Uterus (tissue), 4 donors: Measurements from ENCODE around the gene CDC42EP4. TPM values are rescaled to one million over a fixed set of nuclear protein-coding genes. Genes with fewer than 3 reads are reported as not detected.

Experiments used
- DNase-seq, 2 donors: peaks; one replicate each; pipeline ENCODE4 v3.0.0-alpha.2; 2019 to 2020
- H3K27ac ChIP-seq, 2 donors: fragments of 200-600 bp; sonication (generic); 1 replicate in 1 of 2; 2 replicates in 1 of 2; pipeline ENCODE4 v1.5.1; 2016 to 2018
- H3K27me3 ChIP-seq, 2 donors: fragments of 200-600 bp; sonication (generic); one replicate each; pipeline ENCODE4 v1.5.1; 2018 to 2019; ENCODE audit warnings: control low read depth in 1 of 2
- H3K36me3 ChIP-seq, 2 donors: fragments of 200-600 bp; sonication (generic); one replicate each; pipeline ENCODE4 v1.5.1; 2019; ENCODE audit warnings: control low read depth in 1 of 2
- H3K4me1 ChIP-seq, 2 donors: fragments of 200-600 bp; sonication (generic); one replicate each; pipeline ENCODE4 v1.5.1; 2018 to 2019; ENCODE audit warnings: control low read depth in 1 of 2
- H3K4me3 ChIP-seq, 2 donors: fragments of 200-600 bp; sonication (generic); 1 replicate in 1 of 2; 2 replicates in 1 of 2; pipeline ENCODE4 v1.5.1; 2018 to 2019; ENCODE audit warnings: mild to moderate bottlenecking in 1 of 2
- H3K9me3 ChIP-seq, 2 donors: fragments of 200-600 bp; sonication (generic); one replicate each; pipeline ENCODE4 v1.5.1; 2019; ENCODE audit warnings: control low read depth in 1 of 2
- POLR2A ChIP-seq, 2 donors: fragments of 450-650 bp; IDR thresholded peaks; one replicate each; pipeline ENCODE4 v1.6.1; 2016; ENCODE audit warnings: antibody characterized with exemption in 2 of 2, mild to moderate bottlenecking in 1 of 2, moderate library complexity in 1 of 2
- intact Hi-C: fragments of 100-400 bp; cut with DNase I; formaldehyde crosslinking; loops from one replicate; pipeline ENCODE4 v1.15.1; 2023; ENCODE audit warnings: low total_unique reads
- total RNA-seq, 4 donors: library from RNA; depleted of rRNA in 3 of 4; stranded (reverse); fragments of >200 nt in 3 of 4; gene quantifications; one replicate each; pipeline versions ENCODE4 v1.1.0 to v1.2.4, GENCODE V29; 2014 to 2023
- TF ChIP-seq, protein P1 (sequence below), 4 experiments: fragments of 200-600 bp in 2 of 4; fragments of 450-650 bp in 2 of 4; sonication (generic) in 2 of 4; IDR thresholded peaks; one replicate each; pipeline ENCODE4 v1.5.1; 2016 to 2019; ENCODE audit warnings: antibody characterized with exemption in 4 of 4, mild to moderate bottlenecking in 2 of 4, moderate library complexity in 1 of 4
- donor health status: DM: yes; HTN: yes; CAD: no.

CDC42EP4 gene
- total RNA-seq, 4 donors from 2014 or later: 26.6 to 131 (median 70.7) TPM

GRCh38 chr17:73234736-73235135 lies 77.1 kb downstream of the CDC42EP4 start:
- intact Hi-C loops: no loop called here
- H3K9me3 ChIP-seq: no peaks in the 10 kb centered on the region
- no peak overlapping the region for H3K27ac ChIP-seq
- no peaks in the 10 kb centered on the region for H3K36me3 ChIP-seq
- no peaks in the 10 kb centered on the region for H3K27me3 ChIP-seq
- no peak for DNase-seq
- H3K4me1 ChIP-seq: no peaks in the 10 kb centered on the region
- TF ChIP-seq POLR2A (IDR thresholded peaks at IDR 0.05): no peak
- TF ChIP-seq, protein P1, sequence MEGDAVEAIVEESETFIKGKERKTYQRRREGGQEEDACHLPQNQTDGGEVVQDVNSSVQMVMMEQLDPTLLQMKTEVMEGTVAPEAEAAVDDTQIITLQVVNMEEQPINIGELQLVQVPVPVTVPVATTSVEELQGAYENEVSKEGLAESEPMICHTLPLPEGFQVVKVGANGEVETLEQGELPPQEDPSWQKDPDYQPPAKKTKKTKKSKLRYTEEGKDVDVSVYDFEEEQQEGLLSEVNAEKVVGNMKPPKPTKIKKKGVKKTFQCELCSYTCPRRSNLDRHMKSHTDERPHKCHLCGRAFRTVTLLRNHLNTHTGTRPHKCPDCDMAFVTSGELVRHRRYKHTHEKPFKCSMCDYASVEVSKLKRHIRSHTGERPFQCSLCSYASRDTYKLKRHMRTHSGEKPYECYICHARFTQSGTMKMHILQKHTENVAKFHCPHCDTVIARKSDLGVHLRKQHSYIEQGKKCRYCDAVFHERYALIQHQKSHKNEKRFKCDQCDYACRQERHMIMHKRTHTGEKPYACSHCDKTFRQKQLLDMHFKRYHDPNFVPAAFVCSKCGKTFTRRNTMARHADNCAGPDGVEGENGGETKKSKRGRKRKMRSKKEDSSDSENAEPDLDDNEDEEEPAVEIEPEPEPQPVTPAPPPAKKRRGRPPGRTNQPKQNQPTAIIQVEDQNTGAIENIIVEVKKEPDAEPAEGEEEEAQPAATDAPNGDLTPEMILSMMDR (IDR thresholded peaks at IDR 0.05): no peak
- H3K4me3 ChIP-seq: no peak overlapping the region

Other genes with a start within 250 kb of the CDC42EP4 start
- 10 to 100 TPM in 3 of 4 donors, 1 to 10 TPM in 1; 5.4 to 56.2 (median 21.0) TPM for gene SLC39A11, start 219.3 kb downstream of the CDC42EP4 start, total RNA-seq
- gene SSTR2, start 147.0 kb downstream of the CDC42EP4 start, total RNA-seq: 1 to 10 TPM in 3 of 4 donors, not detected in 1; 1.5 to 6.7 (median 1.8) TPM
- gene COG1, start 118.9 kb downstream of the CDC42EP4 start, total RNA-seq: 10 to 100 TPM; 18.8 to 61.6 (median 22.7) TPM
- under 1 TPM in 1 of 4 donors, not detected in 3; 0.34 TPM for gene CPSF4L, start 50.1 kb downstream of the CDC42EP4 start, total RNA-seq